OCI-LY7 (cell line): ENCODE results near the gene MRPL2. TPM values are rescaled to one million over a fixed set of nuclear protein-coding genes. Genes with fewer than 3 reads are reported as not detected.

Experiments used
- BruUV-seq: library from RNA; stranded (reverse); fragments of 400-500 nt; replicated peaks from 2 replicates; lab custom pipeline; 2021; lab: Mats Ljungman, UMichigan
- CTCF ChIA-PET: fragments of 300-600 bp; sonication (Branson Sonifier 250); formaldehyde crosslinking; loops from one replicate; lab custom pipeline; 2022; ENCODE audit warnings: antibody characterized with exemption; ENCODE audit not compliant: unreplicated experiment; lab: Charles Lee
- POLR2A ChIA-PET: fragments of 300-600 bp; sonication (Branson Sonifier 250); formaldehyde crosslinking; loops from one replicate; lab custom pipeline; 2022; ENCODE audit warnings: antibody characterized with exemption; lab: Charles Lee
- DNase-seq: peaks from one replicate; pipeline ENCODE4 v3.0.0-alpha.2; 2015; ENCODE audit warnings: low spot score
- H2AFZ ChIP-seq: fragments of 200-600 bp; sonication (generic), shearing (Covaris generic); 2 replicates; pipeline ENCODE4 v1.6.1; 2014; ENCODE audit warnings: mild to moderate bottlenecking, antibody characterized with exemption, low read length, moderate library complexity
- H3K27ac ChIP-seq: fragments of 200-600 bp; sonication (generic); 2 replicates; pipeline ENCODE4 v1.5.1; 2014; ENCODE audit warnings: mixed run types, low read depth, mild to moderate bottlenecking, moderate library complexity, low read length, inconsistent platforms; ENCODE audit not compliant: poor library complexity, severe bottlenecking
- H3K36me3 ChIP-seq: fragments of 200-600 bp; sonication (generic); 2 replicates; pipeline ENCODE4 v1.6.1; 2014; ENCODE audit warnings: mild to moderate bottlenecking, antibody characterized with exemption, low read length, moderate library complexity, mixed read lengths; ENCODE audit not compliant: insufficient read depth
- H3K4me1 ChIP-seq: fragments of 200-600 bp; sonication (generic); 2 replicates; pipeline ENCODE4 v1.5.1; 2014; ENCODE audit warnings: mild to moderate bottlenecking, low read length; ENCODE audit not compliant: insufficient read depth, poor library complexity, severe bottlenecking
- H3K4me2 ChIP-seq: fragments of 200-600 bp; sonication (generic); 2 replicates; pipeline ENCODE4 v1.6.1; 2014; ENCODE audit warnings: mild to moderate bottlenecking, low read length
- H3K4me3 ChIP-seq: fragments of 200-600 bp; sonication (generic); 2 replicates; pipeline ENCODE4 v1.5.1; 2014; ENCODE audit warnings: mild to moderate bottlenecking, low read depth, low read length; ENCODE audit not compliant: poor library complexity, severe bottlenecking
- H3K79me2 ChIP-seq: fragments of 200-600 bp; sonication (generic); 2 replicates; pipeline ENCODE4 v1.6.1; 2016; ENCODE audit warnings: low read depth, mild to moderate bottlenecking, low read length, moderate library complexity, mixed read lengths; ENCODE audit not compliant: insufficient read depth
- H3K9me2 ChIP-seq: fragments of 200-600 bp; sonication (generic); 2 replicates; pipeline ENCODE4 v1.6.1; 2016; ENCODE audit warnings: mild to moderate bottlenecking, low read length, mixed read lengths; ENCODE audit not compliant: insufficient read depth
- H3K9me3 ChIP-seq: fragments of 200-600 bp; sonication (generic); 2 replicates; pipeline ENCODE4 v1.6.1; 2014; ENCODE audit warnings: mild to moderate bottlenecking, mixed run types, low read length, mixed read lengths
- H4K20me1 ChIP-seq: fragments of 200-600 bp; sonication (generic); 2 replicates; pipeline ENCODE4 v1.6.1; 2014; ENCODE audit warnings: mild to moderate bottlenecking, antibody characterized with exemption, low read length, moderate library complexity, mixed read lengths; ENCODE audit not compliant: insufficient read depth
- EZH2phosphoT487 ChIP-seq: fragments of 200-600 bp; sonication (generic); IDR thresholded peaks from 2 replicates; pipeline ENCODE4 v1.6.1; 2018; ENCODE audit warnings: low read depth, borderline replicate concordance, mild to moderate bottlenecking, mixed run types, antibody characterized with exemption, low read length, moderate library complexity, mixed read lengths
- intact Hi-C: fragments of 100-400 bp; cut with micrococcal nuclease; formaldehyde crosslinking; loops from one replicate; pipeline ENCODE4 v1.10.0; 2022; ENCODE audit not compliant: unreplicated experiment
- total RNA-seq, 2 experiments: library from RNA; depleted of rRNA in 1 of 2; stranded (reverse); fragments of >200 nt in 1 of 2; shearing (Covaris generic) in 1 of 2; gene quantifications; 2 replicates each; pipeline ENCODE4 v1.2.3, GENCODE V29; 2014 to 2022
- TF ChIP-seq, protein P1 (sequence below): fragments of 200-600 bp; sonication (generic); conservative IDR thresholded peaks from 2 replicates; pipeline ENCODE4 v1.5.1; 2014; ENCODE audit warnings: mild to moderate bottlenecking, antibody characterized with exemption, low read length, moderate library complexity, mixed read lengths

MRPL2 gene
- total RNA-seq, 2 experiments from 2014 or later: 25.8 to 81.7 TPM

DNA sequence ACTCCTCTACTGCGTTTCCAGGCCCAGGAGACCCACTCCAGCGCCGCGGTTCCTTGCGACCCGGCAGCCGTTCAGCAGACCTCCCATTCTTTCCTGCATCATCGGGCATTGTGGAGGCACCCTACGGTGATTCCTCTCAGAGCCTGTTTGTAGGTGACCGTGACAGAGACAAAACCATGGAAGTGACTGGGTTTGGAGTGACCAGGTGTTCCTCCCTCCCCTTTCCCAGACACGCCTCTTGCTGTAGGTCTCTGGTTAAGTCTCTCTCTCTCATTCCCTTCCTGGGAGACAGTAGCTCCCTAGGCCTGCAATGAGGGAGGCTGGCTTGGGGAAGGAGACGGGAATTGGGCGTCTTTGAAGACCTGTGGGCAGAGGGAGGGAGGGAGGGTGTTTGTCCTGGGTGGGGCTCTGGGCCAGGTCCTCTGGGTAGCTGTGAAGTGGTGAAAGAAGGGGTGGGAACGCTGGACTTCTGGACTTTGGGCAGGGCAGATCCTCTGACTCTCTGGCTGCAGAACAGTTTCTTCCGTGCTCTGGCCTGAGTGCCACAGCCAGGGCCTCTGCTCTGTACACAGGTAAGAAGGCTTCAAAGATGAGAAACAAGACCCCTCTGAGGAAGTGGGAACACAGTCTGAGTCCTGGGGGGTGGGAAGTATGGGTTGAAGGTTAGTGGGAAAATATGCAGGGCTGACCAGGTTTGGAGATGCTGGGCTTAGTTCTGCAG, 960 bp upstream of the MRPL2 start:
- Histone ChIP-seq H3K9me2 (no peaks in the 10 kb centered on the region), H3K4me1 (peaks cover 17% of the 10 kb centered on the region), H3K4me3 (peak overlapping the region; percentile 95), H3K36me3 (peaks cover 11% of the 10 kb centered on the region), H3K79me2 (peaks cover 17% of the 10 kb centered on the region), H2AFZ (peak overlapping the region; percentile 87), H3K27ac (peak overlapping the region; percentile 13), H3K9me3 (no peaks in the 10 kb centered on the region), H3K4me2 (peak overlapping the region; percentile 97), H4K20me1 (no peaks in the 10 kb centered on the region)
- TF ChIP-seq, protein P1, sequence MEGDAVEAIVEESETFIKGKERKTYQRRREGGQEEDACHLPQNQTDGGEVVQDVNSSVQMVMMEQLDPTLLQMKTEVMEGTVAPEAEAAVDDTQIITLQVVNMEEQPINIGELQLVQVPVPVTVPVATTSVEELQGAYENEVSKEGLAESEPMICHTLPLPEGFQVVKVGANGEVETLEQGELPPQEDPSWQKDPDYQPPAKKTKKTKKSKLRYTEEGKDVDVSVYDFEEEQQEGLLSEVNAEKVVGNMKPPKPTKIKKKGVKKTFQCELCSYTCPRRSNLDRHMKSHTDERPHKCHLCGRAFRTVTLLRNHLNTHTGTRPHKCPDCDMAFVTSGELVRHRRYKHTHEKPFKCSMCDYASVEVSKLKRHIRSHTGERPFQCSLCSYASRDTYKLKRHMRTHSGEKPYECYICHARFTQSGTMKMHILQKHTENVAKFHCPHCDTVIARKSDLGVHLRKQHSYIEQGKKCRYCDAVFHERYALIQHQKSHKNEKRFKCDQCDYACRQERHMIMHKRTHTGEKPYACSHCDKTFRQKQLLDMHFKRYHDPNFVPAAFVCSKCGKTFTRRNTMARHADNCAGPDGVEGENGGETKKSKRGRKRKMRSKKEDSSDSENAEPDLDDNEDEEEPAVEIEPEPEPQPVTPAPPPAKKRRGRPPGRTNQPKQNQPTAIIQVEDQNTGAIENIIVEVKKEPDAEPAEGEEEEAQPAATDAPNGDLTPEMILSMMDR: no peak
- no peak for TF ChIP-seq EZH2phosphoT487
- DNase-seq: no peak
- intact Hi-C loops: no loop called here
- ChIA-PET CTCF (interaction anchor here (0.6 to 1.0 kb wide), 3 partner anchors 83 to 92 kb away, joined by 3 to 4 read pairs (median 3); no protein-coding TSS in a partner anchor), POLR2A (interaction anchor here (0.7 to 2.2 kb wide), 6 partner anchors 16 to 461 kb away, joined by 3 to 6 read pairs (median 3); partner anchors contain the start of gene PTK7)
- no TSS peak for BruUV-seq

GRCh38 chr6:43058531-43058930, 703 bp downstream of the MRPL2 start:
- Histone ChIP-seq H3K9me2 (no peaks in the 10 kb centered on the region), H3K4me3 (peak overlapping the region; percentile 95), H3K9me3 (no peaks in the 10 kb centered on the region), H3K79me2 (peaks cover 17% of the 10 kb centered on the region), H4K20me1 (no peaks in the 10 kb centered on the region), H3K27ac (no peak overlapping the region), H2AFZ (peak overlapping the region; percentile 62; the same call in 1 of the 2 replicates), H3K36me3 (peaks cover 11% of the 10 kb centered on the region), H3K4me2 (peak overlapping the region; percentile 87), H3K4me1 (peaks cover 24% of the 10 kb centered on the region)
- CTCF ChIA-PET: interaction anchor here (1.2 kb wide), 1 partner anchor 11 kb away, joined by 3 read pairs; no protein-coding TSS in a partner anchor
- POLR2A ChIA-PET: interaction anchor here (0.6 to 2.2 kb wide), 9 partner anchors 8 to 919 kb away, joined by 3 to 7 read pairs (median 4); partner anchors contain the start of genes KLHDC3, MEA1, PEX6 and PTK7
- TF ChIP-seq, protein P1: no peak
- no peak for TF ChIP-seq EZH2phosphoT487
- no TSS peak for BruUV-seq
- intact Hi-C loops: no loop called here
- no peak for DNase-seq

DNA sequence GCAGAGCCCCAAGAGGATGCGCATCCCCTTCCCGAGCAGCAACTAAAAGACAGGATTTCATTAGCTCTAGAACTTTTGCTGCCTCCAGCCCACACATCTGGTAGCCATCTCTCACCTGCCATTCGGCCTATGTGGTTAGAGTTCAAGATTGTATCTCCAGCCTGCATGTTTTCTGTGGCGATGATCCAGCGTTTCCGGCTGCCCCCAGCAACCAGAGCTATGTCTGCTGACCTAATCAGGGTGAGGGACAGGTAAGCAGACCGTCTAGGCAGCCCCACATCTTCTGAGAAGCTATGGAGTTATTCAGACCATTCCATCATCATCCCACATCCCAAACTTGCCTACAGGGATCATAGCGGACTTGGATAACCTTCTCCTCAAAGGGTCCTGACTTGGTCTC, 3.3 kb downstream of the MRPL2 start:
- peaks cover 11% of the 10 kb centered on the region for H3K36me3 ChIP-seq
- no peaks in the 10 kb centered on the region for H3K9me3 ChIP-seq
- H3K79me2 ChIP-seq: peaks cover 17% of the 10 kb centered on the region
- H3K27ac ChIP-seq: no peak overlapping the region
- CTCF ChIA-PET: no interaction called here
- H3K9me2 ChIP-seq: no peaks in the 10 kb centered on the region
- peaks cover 38% of the 10 kb centered on the region for H3K4me1 ChIP-seq
- TF ChIP-seq, protein P1: no peak
- TF ChIP-seq EZH2phosphoT487: no peak
- no peak overlapping the region for H3K4me3 ChIP-seq
- no TSS peak for BruUV-seq
- no peaks in the 10 kb centered on the region for H4K20me1 ChIP-seq
- no peak overlapping the region for H3K4me2 ChIP-seq
- intact Hi-C loops: no loop called here
- no peak overlapping the region for H2AFZ ChIP-seq
- no peak for DNase-seq
- POLR2A ChIA-PET: no interaction called here
